Cardiac fibroblast (primary cell): ENCODE measurements around the gene STEAP1B.
"Not testable (repeated sequence)": the region's sequence is repeated elsewhere in the genome, so short reads cannot be mapped to it uniquely, and the experiment has no call there.

ENCODE experiments used
- DNase-seq, 2 donors: peaks; one replicate each; pipeline versions ENCODE4 v3.0.0 to v3.0.0-alpha.2; 2010; ENCODE audit warnings: low read depth in 2 of 2
- H3K4me3 ChIP-seq, 2 donors: replicated peaks in 1 of 2; 1 replicate in 1 of 2; 2 replicates in 1 of 2; pipeline ENCODE4 v1.5.1; 2011; ENCODE audit warnings: low read depth in 2 of 2, low read length in 2 of 2, mild to moderate bottlenecking in 2 of 2, moderate library complexity in 1 of 2
- TF ChIP-seq, protein P1 (sequence below): IDR thresholded peaks from one replicate; pipeline ENCODE4 v1.5.1; 2011; ENCODE audit warnings: low read depth, mild to moderate bottlenecking, low read length, inconsistent platforms

Gene STEAP1B

DNA sequence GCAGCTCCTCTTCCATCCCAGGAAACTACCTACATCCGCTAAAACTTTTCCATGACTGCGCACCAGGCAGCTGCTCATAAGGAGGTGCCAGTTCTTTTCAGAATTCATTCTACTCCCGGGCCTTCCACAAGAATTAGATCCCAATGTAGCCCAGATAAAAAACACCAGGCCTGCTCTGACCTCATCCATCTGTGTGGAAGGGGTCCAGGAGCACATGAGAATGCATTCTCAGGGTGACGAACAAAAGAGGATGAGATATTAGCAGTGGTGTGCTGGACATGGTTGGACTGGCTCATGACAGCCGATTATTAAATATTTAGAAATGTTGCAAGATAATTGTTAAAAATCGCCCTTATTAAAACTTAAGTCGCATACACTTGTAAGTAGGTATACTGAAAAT lies 43.2 kb upstream of the STEAP1B start:
- H3K4me3 ChIP-seq = no peak overlapping the region
- no peak for DNase-seq
- TF ChIP-seq, protein P1, sequence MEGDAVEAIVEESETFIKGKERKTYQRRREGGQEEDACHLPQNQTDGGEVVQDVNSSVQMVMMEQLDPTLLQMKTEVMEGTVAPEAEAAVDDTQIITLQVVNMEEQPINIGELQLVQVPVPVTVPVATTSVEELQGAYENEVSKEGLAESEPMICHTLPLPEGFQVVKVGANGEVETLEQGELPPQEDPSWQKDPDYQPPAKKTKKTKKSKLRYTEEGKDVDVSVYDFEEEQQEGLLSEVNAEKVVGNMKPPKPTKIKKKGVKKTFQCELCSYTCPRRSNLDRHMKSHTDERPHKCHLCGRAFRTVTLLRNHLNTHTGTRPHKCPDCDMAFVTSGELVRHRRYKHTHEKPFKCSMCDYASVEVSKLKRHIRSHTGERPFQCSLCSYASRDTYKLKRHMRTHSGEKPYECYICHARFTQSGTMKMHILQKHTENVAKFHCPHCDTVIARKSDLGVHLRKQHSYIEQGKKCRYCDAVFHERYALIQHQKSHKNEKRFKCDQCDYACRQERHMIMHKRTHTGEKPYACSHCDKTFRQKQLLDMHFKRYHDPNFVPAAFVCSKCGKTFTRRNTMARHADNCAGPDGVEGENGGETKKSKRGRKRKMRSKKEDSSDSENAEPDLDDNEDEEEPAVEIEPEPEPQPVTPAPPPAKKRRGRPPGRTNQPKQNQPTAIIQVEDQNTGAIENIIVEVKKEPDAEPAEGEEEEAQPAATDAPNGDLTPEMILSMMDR = no peak

DNA sequence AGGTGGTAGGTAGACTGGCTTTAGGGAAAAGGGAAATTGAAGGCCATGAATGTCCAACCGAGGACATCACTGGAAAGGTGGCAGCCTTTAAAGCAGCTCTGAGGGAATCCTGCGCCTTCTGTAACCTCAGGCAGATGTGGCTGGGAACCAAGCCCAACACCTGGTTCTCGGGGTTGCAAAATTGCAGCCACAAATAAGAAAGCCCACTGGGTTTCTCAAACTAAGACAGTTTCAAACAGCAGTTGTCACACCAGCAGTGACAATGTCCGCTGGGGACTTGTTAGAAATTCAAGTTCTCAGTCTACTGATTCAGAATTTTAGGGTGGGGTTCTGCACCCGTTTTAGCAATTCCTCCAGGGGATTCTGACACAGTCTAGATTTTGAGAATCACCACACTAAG lies 42.7 kb upstream of the STEAP1B start:
- DNase-seq = no peak
- TF ChIP-seq, protein P1 = no peak

DNA sequence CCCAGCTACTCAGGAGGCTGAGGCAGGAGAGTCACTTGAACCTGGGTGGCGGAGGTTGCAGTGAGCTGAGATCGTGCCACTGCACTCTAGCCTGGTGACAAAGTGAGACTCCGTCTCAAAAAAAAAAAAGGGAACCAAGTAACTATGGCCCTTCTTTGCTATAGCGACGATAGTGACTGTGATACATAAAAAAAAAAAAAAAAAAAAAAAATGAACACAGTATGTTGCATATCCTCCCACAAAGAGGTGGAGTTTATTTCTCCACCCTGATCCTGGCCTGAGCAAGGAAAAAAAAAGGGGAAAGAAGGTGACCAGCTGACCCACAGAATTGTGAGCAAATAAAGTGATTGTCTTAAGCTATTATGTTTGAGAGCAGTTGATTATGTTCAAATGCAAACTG lies 42.3 kb upstream of the STEAP1B start:
- DNase-seq = no peak
- TF ChIP-seq, protein P1 = no peak
- H3K4me3 ChIP-seq = no peak overlapping the region

More for the DNA sequence above, 42.7 kb upstream of the STEAP1B start:
- H3K4me3 ChIP-seq = no peak overlapping the region

DNA sequence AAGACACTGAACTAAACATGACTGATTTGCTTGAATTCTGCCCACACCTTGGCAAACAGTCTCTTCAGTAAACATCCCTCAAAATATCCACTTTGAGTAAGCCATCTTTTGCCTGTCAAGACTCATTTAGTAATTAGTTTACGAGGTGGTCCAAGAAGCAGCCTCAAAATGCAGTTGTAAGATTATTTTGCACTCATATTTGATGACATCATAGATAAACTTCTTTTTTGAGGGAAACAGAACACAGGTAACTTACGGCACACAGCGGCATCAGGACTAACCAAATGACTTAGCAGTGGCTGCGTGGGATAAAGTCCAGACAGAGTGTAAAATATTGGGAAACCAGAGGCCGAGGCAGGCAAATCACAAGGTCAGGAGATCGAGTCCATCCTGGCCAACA lies 41.8 kb upstream of the STEAP1B start:
- TF ChIP-seq, protein P1 = no peak
- no peak for DNase-seq
- H3K4me3 ChIP-seq = no peak overlapping the region

DNA sequence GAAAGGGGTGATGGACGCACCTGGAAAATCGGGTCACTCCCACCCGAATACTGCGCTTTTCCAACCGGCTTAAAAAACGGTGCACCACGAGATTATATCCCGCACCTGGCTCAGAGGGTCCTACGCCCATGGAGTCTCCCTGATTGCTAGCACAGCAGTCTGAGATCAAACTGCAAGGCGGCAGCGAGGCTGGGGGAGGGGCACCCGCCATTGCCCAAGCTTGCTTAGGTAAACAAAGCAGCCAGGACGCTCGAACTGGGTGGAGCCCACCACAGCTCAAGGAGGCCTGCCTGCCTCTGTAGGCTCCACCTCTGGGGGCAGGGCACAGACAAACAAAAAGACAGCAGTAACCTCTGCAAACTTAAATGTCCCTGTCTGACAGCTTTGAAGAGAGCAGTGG lies 28.5 kb upstream of the STEAP1B start:
- H3K4me3 ChIP-seq = not testable (repeated sequence)

DNA sequence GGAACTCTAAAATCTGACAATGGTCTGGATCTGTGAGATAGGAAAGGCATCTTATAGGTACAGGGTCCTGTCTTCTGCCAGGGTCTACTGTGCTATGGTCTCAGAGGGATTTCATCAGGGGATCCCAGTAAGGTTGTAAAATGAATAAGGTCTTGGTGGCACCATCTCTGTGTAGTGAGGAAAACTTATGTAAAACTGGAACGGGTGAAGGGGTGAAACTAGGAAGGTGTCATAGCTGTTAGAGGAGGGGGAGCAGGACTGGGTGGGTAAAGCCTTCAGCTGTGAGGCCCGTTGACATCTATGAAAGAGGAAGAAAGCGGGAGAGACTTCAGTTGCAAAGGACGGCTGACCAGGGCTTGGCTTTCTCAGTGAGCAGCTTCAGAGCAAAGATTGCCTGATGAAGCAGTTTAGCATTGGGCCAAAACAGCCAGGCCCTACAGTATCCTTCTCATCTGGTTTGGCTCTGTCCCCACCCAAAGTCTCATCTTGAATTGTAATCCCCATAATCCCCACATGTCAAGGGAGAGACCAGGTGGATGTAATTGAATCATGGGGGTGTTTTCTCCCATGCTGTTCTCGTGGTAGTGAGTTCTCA lies 24.5 kb upstream of the STEAP1B start:
- not testable (repeated sequence) for DNase-seq, H3K4me3 ChIP-seq

More for the DNA sequence above, 28.5 kb upstream of the STEAP1B start:
- DNase-seq = not testable (repeated sequence)

DNA sequence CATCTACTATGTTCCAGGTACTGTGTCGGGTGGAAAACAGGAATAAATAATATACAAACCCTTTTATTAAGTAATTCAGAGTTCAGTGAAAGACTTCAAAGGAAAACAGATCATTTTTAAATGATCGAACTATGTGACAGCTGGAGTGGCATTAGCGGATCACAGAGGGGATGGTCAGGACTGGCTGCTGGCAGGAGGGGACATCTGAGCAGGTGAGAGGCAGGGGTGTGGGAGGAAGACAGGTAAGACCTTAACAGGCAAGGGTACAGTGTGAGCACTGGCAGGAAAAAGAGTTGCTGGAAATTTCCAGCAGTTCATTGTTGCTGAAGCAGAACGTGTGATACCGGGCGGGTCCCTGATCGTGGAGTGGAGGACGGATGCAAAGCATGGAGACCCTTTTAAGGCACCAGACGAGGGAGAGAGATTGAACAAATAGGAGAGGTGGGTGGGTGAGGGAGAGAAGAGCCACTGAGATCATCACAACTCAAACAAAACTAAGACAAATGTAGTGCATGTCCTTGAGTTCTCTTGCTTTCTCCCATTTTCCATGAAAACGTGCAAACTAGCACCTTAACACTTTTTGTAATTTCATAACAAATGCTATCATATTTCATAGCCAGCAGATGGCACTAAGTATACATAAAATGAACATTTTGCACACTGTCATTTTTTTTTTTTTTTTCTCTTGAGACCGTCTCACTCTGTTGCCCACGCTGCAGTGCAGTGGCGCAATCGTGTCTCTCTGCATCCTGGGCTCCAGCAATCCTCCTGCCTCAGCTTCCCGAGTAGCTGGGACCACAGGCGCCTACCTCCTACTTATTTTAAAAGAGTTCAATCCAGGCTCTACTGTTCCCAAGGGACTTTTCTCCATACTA lies 23.7 kb upstream of the STEAP1B start:
- peak; percentile 72 to 74 for DNase-seq
- not testable (repeated sequence) for H3K4me3 ChIP-seq

DNA sequence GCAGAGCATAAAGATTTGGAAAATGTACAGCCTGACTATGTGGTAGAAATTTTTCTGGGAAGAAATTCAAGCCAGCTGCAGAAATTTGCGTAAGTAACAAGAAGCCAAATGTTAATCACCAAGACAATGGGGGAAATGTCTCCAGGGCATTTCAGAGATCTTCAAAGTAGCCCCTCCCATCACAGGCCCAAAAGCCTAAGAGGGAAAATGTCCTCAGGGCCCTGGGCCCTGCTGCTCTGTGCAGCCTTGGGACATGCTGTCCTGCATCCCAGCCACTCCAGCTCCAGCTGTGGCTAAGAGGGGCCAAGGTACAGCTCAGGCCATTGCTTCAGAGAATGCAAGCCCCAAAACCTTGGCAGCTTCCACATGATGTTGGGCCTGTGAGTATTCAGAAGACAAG lies 19.6 kb upstream of the STEAP1B start:
- DNase-seq = not testable (repeated sequence)

DNA sequence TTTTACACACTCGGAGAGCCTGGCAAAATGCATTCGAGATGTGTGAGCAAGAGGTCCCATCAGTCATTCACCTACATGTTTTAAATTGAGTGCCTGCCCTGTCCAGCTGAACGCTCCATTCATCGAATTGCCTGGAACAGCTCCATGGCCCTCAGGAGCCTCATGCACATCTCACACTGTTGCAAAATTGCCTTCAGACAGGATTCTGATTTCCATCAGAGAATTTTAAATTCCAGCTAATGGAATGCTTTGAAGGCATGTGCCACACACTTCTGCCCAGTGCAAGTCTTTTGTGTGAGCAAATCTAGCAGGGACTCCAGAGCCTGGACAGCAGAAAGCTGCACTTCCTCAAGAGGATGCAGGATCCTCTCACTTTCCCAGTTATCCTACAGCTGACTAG lies 17.0 kb upstream of the STEAP1B start:
- H3K4me3 ChIP-seq = not testable (repeated sequence)

More for the DNA sequence above, 19.6 kb upstream of the STEAP1B start:
- not testable (repeated sequence) for H3K4me3 ChIP-seq

DNA sequence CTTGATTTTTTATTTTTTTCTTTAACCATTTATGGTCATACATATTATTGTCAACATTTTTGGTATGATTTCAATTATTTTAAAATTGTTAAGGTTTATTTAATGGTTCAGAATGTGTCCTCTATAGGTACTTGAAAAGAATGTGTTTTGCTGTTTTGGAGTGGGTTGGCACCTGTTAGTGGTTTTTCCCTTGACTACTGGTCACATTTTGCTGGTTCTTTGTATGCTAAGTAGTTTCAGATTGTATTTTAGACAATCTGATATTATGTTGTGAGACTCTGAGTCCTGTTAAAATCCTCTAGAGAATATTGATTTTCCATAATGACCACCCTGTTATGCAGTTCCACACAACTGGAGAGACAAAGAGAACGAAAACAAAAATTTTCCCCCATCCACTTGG lies 15.0 kb upstream of the STEAP1B start:
- H3K4me3 ChIP-seq, DNase-seq: not testable (repeated sequence)

More for the DNA sequence above, 17.0 kb upstream of the STEAP1B start:
- DNase-seq = not testable (repeated sequence)

DNA sequence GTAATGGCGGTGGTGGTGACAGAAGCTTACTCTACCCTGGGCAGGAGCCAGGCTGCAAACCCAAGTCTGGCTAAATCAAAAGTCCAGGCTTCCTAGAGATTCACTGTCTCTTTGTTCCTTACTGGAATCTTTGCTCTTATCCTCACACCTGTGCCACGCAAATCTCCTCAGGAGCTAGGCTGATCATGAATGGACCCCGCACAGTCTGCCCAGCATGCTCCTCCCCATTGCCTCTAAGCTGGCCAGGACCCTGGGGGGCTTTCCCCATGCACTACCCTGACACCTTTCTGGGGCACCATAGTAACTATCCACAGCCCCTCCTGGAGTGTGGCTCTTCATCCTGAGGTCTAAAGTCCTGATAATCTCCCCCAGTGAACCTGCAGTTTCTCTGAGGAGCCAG lies 7.3 kb upstream of the STEAP1B start:
- not testable (repeated sequence) for DNase-seq, H3K4me3 ChIP-seq

DNA sequence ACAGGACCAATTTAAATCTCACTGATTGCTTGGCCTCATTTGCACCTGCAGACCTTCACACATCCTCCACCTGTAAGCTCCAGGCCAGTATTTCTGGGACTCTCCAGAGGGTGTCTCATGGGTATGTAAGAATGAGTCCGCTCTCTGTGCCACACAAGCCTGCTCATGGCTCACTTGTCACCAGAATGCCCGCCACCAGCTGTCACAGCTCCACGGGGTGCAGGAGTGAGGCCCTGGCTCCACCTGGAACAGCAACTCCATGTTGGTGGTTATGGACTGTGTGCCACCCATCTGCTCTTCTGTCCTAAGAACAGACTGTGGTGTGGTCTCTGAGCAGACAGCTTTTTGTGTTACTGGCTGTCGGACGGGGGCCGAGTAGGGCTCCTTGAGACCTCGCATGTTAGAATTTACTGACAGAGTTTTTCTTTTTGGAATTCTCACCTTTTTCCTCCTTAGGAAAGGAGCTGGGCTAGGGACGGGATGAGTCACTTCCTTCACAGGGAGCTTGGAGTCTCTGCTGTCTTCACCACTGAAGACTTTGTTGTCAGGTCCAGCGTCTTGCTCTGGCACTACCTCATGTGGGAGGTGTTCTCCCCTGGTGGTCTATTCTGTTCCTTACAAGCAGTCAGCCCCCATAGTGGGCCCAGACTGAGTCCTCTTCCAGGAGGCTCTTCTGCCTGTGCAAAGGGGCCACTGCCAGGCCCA lies 6.5 kb upstream of the STEAP1B start:
- not testable (repeated sequence) for DNase-seq, H3K4me3 ChIP-seq
